Mononuclear cell (primary cell): ENCODE measurements around the gene DRC1. TPM values are rescaled to one million over a fixed set of nuclear protein-coding genes. Genes with fewer than 3 reads are reported as not detected.

Experiments
- H3K27me3 ChIP-seq: 2 replicates; pipeline ENCODE4 v1.6.0; 2011; ENCODE audit warnings: low read length, control low read depth; ENCODE audit not compliant: insufficient read depth
- H3K4me1 ChIP-seq: 2 replicates; pipeline ENCODE4 v1.5.1; 2011; ENCODE audit warnings: mild to moderate bottlenecking, low read length, control low read depth; ENCODE audit not compliant: insufficient read depth
- H3K4me3 ChIP-seq: 2 replicates; pipeline ENCODE4 v1.5.1; 2011; ENCODE audit warnings: mild to moderate bottlenecking, low read length, moderate library complexity
- H3K9me3 ChIP-seq: 2 replicates; pipeline ENCODE4 v1.5.1; 2011; ENCODE audit warnings: low read depth, mild to moderate bottlenecking, control low read depth, low read length
- total RNA-seq: library from RNA; depleted of rRNA; stranded (reverse); fragments of >200 nt; gene quantifications from one replicate; pipeline ENCODE4 v1.2.3, GENCODE V29; 2012

Gene DRC1
- total RNA-seq, 1 donor = not detected

GRCh38 chr2:26480566-26481423 lies 79.1 kb downstream of the DRC1 start:
- Histone ChIP-seq H3K4me3 (no peak overlapping the region), H3K9me3 (no peaks in the 10 kb centered on the region), H3K4me1 (no peaks in the 10 kb centered on the region), H3K27me3 (no peaks in the 10 kb centered on the region)

GRCh38 chr2:26481706-26482105 lies 80.0 kb downstream of the DRC1 start:
- Histone ChIP-seq H3K9me3 (no peaks in the 10 kb centered on the region), H3K4me1 (no peaks in the 10 kb centered on the region), H3K4me3 (no peak overlapping the region), H3K27me3 (no peaks in the 10 kb centered on the region)

- Histone ChIP-seq H3K27me3 (no peaks in the 10 kb centered on the region), H3K9me3 (no peaks in the 10 kb centered on the region), H3K4me1 (no peaks in the 10 kb centered on the region), H3K4me3 (no peak overlapping the region)
These were observed 80.7 kb downstream of the DRC1 start for GRCh38 chr2:26482211-26483026.

GRCh38 chr2:26483027-26483326 lies 81.3 kb downstream of the DRC1 start:
- Histone ChIP-seq H3K4me3 (no peak overlapping the region), H3K4me1 (no peaks in the 10 kb centered on the region), H3K9me3 (no peaks in the 10 kb centered on the region), H3K27me3 (no peaks in the 10 kb centered on the region)

- Histone ChIP-seq H3K4me3 (no peak overlapping the region), H3K4me1 (no peaks in the 10 kb centered on the region), H3K27me3 (no peaks in the 10 kb centered on the region), H3K9me3 (no peaks in the 10 kb centered on the region)
These were observed 81.8 kb downstream of the DRC1 start for GRCh38 chr2:26483516-26483915.

- H3K9me3 ChIP-seq = no peaks in the 10 kb centered on the region
- H3K27me3 ChIP-seq = no peaks in the 10 kb centered on the region
- no peaks in the 10 kb centered on the region for H3K4me1 ChIP-seq
- H3K4me3 ChIP-seq = no peak overlapping the region
These were observed 82.3 kb downstream of the DRC1 start for GRCh38 chr2:26483957-26484565.

GRCh38 chr2:26484579-26484978 lies 82.9 kb downstream of the DRC1 start:
- Histone ChIP-seq H3K4me3 (no peak overlapping the region), H3K27me3 (no peaks in the 10 kb centered on the region), H3K9me3 (no peaks in the 10 kb centered on the region), H3K4me1 (no peaks in the 10 kb centered on the region)

GRCh38 chr2:26485099-26485498 lies 83.4 kb downstream of the DRC1 start:
- no peaks in the 10 kb centered on the region for H3K4me1 ChIP-seq
- no peak overlapping the region for H3K4me3 ChIP-seq
- no peaks in the 10 kb centered on the region for H3K27me3 ChIP-seq
- no peaks in the 10 kb centered on the region for H3K9me3 ChIP-seq

- no peak overlapping the region for H3K4me3 ChIP-seq
- no peaks in the 10 kb centered on the region for H3K4me1 ChIP-seq
- no peaks in the 10 kb centered on the region for H3K9me3 ChIP-seq
- H3K27me3 ChIP-seq = no peaks in the 10 kb centered on the region
These were observed 84.2 kb downstream of the DRC1 start for GRCh38 chr2:26485725-26486418.

- Histone ChIP-seq H3K9me3 (no peaks in the 10 kb centered on the region), H3K4me3 (no peak overlapping the region), H3K27me3 (no peaks in the 10 kb centered on the region), H3K4me1 (no peaks in the 10 kb centered on the region)
These were observed 85.1 kb downstream of the DRC1 start for GRCh38 chr2:26486789-26487188.

GRCh38 chr2:26487192-26487591 lies 85.5 kb downstream of the DRC1 start:
- Histone ChIP-seq H3K9me3 (no peaks in the 10 kb centered on the region), H3K27me3 (no peaks in the 10 kb centered on the region), H3K4me1 (no peaks in the 10 kb centered on the region), H3K4me3 (no peak overlapping the region)

- no peaks in the 10 kb centered on the region for H3K9me3 ChIP-seq
- H3K27me3 ChIP-seq = no peaks in the 10 kb centered on the region
- peaks cover 2% of the 10 kb centered on the region for H3K4me1 ChIP-seq
- no peak overlapping the region for H3K4me3 ChIP-seq
These were observed 86.9 kb downstream of the DRC1 start for GRCh38 chr2:26488463-26489212.

GRCh38 chr2:26489213-26489850 lies 87.6 kb downstream of the DRC1 start:
- peaks cover 9% of the 10 kb centered on the region for H3K4me1 ChIP-seq
- no peak overlapping the region for H3K4me3 ChIP-seq
- no peaks in the 10 kb centered on the region for H3K9me3 ChIP-seq
- H3K27me3 ChIP-seq = no peaks in the 10 kb centered on the region

GRCh38 chr2:26491563-26492167 lies 89.9 kb downstream of the DRC1 start:
- H3K9me3 ChIP-seq = no peaks in the 10 kb centered on the region
- peaks cover 9% of the 10 kb centered on the region for H3K4me1 ChIP-seq

More at GRCh38 chr2:26491563-26492167, 89.9 kb downstream of the DRC1 start:
- Histone ChIP-seq H3K27me3 (no peaks in the 10 kb centered on the region), H3K4me3 (no peak overlapping the region)
